Transverse colon (tissue), 4 donors: ENCODE results near the gene AKT3. TPM values are rescaled to one million over a fixed set of nuclear protein-coding genes. Genes with fewer than 3 reads are reported as not detected.

Experiments
- DNase-seq: peaks from one replicate; pipeline ENCODE4 v3.0.0-alpha.2; 2019
- H3K27ac ChIP-seq, 4 donors: fragments of 200-600 bp; sonication (generic); 2 replicates each; pipeline ENCODE4 v1.5.1; 2016 to 2018; ENCODE audit warnings: inconsistent platforms in 4 of 4
- H3K27me3 ChIP-seq: fragments of 200-600 bp; sonication (generic); 2 replicates; pipeline ENCODE4 v1.5.1; 2017; ENCODE audit warnings: inconsistent platforms
- H3K36me3 ChIP-seq, 4 donors: fragments of 200-600 bp; sonication (generic); 2 replicates each; pipeline ENCODE4 v1.5.1; 2017 to 2019; ENCODE audit warnings: inconsistent platforms in 4 of 4
- H3K4me1 ChIP-seq, 4 donors: fragments of 200-600 bp; sonication (generic); 2 replicates each; pipeline ENCODE4 v1.5.1; 2017 to 2020; ENCODE audit warnings: inconsistent platforms in 4 of 4
- H3K4me3 ChIP-seq, 4 donors: fragments of 200-600 bp; sonication (generic); 1 replicate in 1 of 4; 2 replicates in 3 of 4; pipeline versions ENCODE4 v1.5.1 to v1.6.1; 2017 to 2019; ENCODE audit warnings: inconsistent platforms in 4 of 4
- H3K9me3 ChIP-seq, 2 donors: fragments of 200-600 bp; sonication (generic); 2 replicates each; pipeline ENCODE4 v1.5.1; 2017 to 2019; ENCODE audit warnings: inconsistent platforms in 2 of 2
- CTCF ChIP-seq, 5 experiments: fragments of 200-600 bp in 3 of 5; fragments of 450-650 bp in 2 of 5; sonication (generic) in 3 of 5; IDR thresholded peaks; 1 replicate in 2 of 5; 2 replicates in 3 of 5; pipeline ENCODE4 v1.5.1; 2016 to 2017; ENCODE audit warnings: antibody characterized with exemption in 5 of 5, inconsistent platforms in 3 of 5, mild to moderate bottlenecking in 2 of 5, moderate library complexity in 1 of 5
- EP300 ChIP-seq: sonication (generic); formaldehyde crosslinking; IDR thresholded peaks from one replicate; pipeline ENCODE4 v1.6.1; 2017; ENCODE audit warnings: antibody characterized with exemption, low read depth
- POLR2A ChIP-seq: fragments of 450-650 bp; IDR thresholded peaks from one replicate; pipeline ENCODE4 v1.6.1; 2016; ENCODE audit warnings: antibody characterized with exemption, mild to moderate bottlenecking, moderate library complexity
- POLR2AphosphoS5 ChIP-seq, 3 donors: sonication (generic); formaldehyde crosslinking; IDR thresholded peaks; one replicate each; pipeline ENCODE4 v1.6.1; 2016; ENCODE audit warnings: antibody characterized with exemption in 3 of 3
- WGBS, 2 donors: methylation state at CpG; one replicate each; pipeline ENCODE4 v1.1.5; 2018; ENCODE audit warnings: low coverage in 1 of 2; 5-methylcytosine and 5-hydroxymethylcytosine counted together
- in situ Hi-C, 4 donors: fragments of 200-750 bp; cut with MboI; loops; one replicate each; pipeline versions ENCODE4 v1.15.0 to v1.15.1; 2017; ENCODE audit warnings: low sequenced_read_pairs in 3 of 4, low pct_ligation_motif_present in 1 of 4, low pct_unique_long_range_greater_than_20kb in 1 of 4
- intact Hi-C: fragments of 100-400 bp; cut with DNase I; formaldehyde crosslinking; loops from one replicate; pipeline ENCODE4 v1.15.1; 2023; ENCODE audit warnings: low total_unique reads
- total RNA-seq, 4 donors: library from RNA; depleted of rRNA; stranded (reverse); fragments of >200 nt; gene quantifications; one replicate each; pipeline ENCODE4 v1.1.0, GENCODE V29; 2016

Gene AKT3
- total RNA-seq, 4 donors from 2014 or later: 9.8 to 27.2 (median 19.4) TPM

GRCh38 chr1:243705585-243705984, 144.5 kb downstream of the AKT3 start:
- Histone ChIP-seq H3K4me3 (no peak overlapping the region), H3K4me1 (no peaks in the 10 kb centered on the region), H3K27me3 (no peaks in the 10 kb centered on the region), H3K27ac (no peak overlapping the region), H3K9me3 (no peaks in the 10 kb centered on the region), H3K36me3 (no peaks in the 10 kb centered on the region)
- intact Hi-C loops (no loop called here), in situ Hi-C loops (no loop called here)
- DNase-seq: no peak
- 45 to 62% methylated on average over 4 of the region's 4 CpGs for WGBS, 2 donors
- TF ChIP-seq POLR2A (no peak), POLR2AphosphoS5 (IDR thresholded peaks at IDR 0.05) (no peak), CTCF (IDR thresholded peaks at IDR 0.05) (no peak)

- no peak overlapping the region for H3K27ac ChIP-seq
- H3K9me3 ChIP-seq: no peaks in the 10 kb centered on the region
- H3K36me3 ChIP-seq: no peaks in the 10 kb centered on the region
- in situ Hi-C loops (no loop called here), intact Hi-C loops (no loop called here)
- no peak overlapping the region for H3K4me3 ChIP-seq
- 82 to 91% methylated on average over 3 of the region's 3 CpGs for WGBS, 2 donors
- no peaks in the 10 kb centered on the region for H3K4me1 ChIP-seq
- TF ChIP-seq POLR2AphosphoS5 (IDR thresholded peaks at IDR 0.05) (no peak), POLR2A (no peak), CTCF (IDR thresholded peaks at IDR 0.05) (no peak), EP300 (no peak)
- H3K27me3 ChIP-seq: no peaks in the 10 kb centered on the region
- no peak for DNase-seq
Observed at GRCh38 chr1:243701872-243702271, 148.2 kb downstream of the AKT3 start.

- H3K27me3 ChIP-seq: no peaks in the 10 kb centered on the region
- WGBS, 2 donors: 65% methylated on average over 1 of the region's 1 CpG; no CpG with 5 or more reads in 1 of the 2 donors
- no peak overlapping the region for H3K4me3 ChIP-seq
- TF ChIP-seq POLR2AphosphoS5 (IDR thresholded peaks at IDR 0.05) (no peak), CTCF (IDR thresholded peaks at IDR 0.05) (no peak), EP300 (no peak), POLR2A (no peak)
- H3K36me3 ChIP-seq: no peaks in the 10 kb centered on the region
- in situ Hi-C loops: no loop called here
- no peak overlapping the region for H3K27ac ChIP-seq
- H3K9me3 ChIP-seq: no peaks in the 10 kb centered on the region
- intact Hi-C loops: no loop called here
- no peaks in the 10 kb centered on the region for H3K4me1 ChIP-seq
- DNase-seq: no peak
Observed at GRCh38 chr1:243693800-243694199, 156.2 kb downstream of the AKT3 start.

GRCh38 chr1:243686159-243686558, 163.9 kb downstream of the AKT3 start:
- 100% methylated on average over 1 of the region's 1 CpG; no CpG with 5 or more reads in 1 of the 2 donors for WGBS, 2 donors
- Histone ChIP-seq H3K9me3 (no peaks in the 10 kb centered on the region), H3K36me3 (no peaks in the 10 kb centered on the region), H3K4me1 (no peaks in the 10 kb centered on the region), H3K4me3 (no peak overlapping the region), H3K27me3 (no peaks in the 10 kb centered on the region), H3K27ac (no peak overlapping the region)
- intact Hi-C loops (no loop called here), in situ Hi-C loops (no loop called here)
- TF ChIP-seq POLR2A: no peak
- no peak for TF ChIP-seq EP300
- no peak for TF ChIP-seq CTCF (IDR thresholded peaks at IDR 0.05)
- TF ChIP-seq POLR2AphosphoS5 (IDR thresholded peaks at IDR 0.05): no peak
- no peak for DNase-seq
